Caco-2 (cell line): ENCODE results near the gene DIABLO. TPM values are rescaled to one million over a fixed set of nuclear protein-coding genes. Genes with fewer than 3 reads are reported as not detected.

ENCODE experiments used
- BruUV-seq: library from RNA; stranded (reverse); fragments of 400-500 nt; replicated peaks from 2 replicates; lab custom pipeline; 2021; lab: Mats Ljungman, UMichigan
- CTCF ChIA-PET: fragments of 300-600 bp; sonication (Branson Sonifier 250); formaldehyde crosslinking; loops from one replicate; lab custom pipeline; 2022; ENCODE audit warnings: antibody characterized with exemption; lab: Charles Lee
- POLR2A ChIA-PET: fragments of 300-600 bp; sonication (Branson Sonifier 250); formaldehyde crosslinking; loops from one replicate; lab custom pipeline; 2022; ENCODE audit warnings: antibody characterized with exemption; lab: Charles Lee
- DNase-seq, 2 experiments: peaks; one replicate each; pipeline versions ENCODE4 v3.0.0 to v3.0.0-alpha.2; 2020 to 2022
- H3K27me3 ChIP-seq: replicated peaks from 2 replicates; pipeline ENCODE4 v1.6.0; 2011; ENCODE audit warnings: low read length; ENCODE audit not compliant: control insufficient read depth, insufficient read depth
- H3K36me3 ChIP-seq: 2 replicates; pipeline ENCODE4 v1.5.1; 2011; ENCODE audit warnings: low read length; ENCODE audit not compliant: control insufficient read depth, insufficient read depth
- H3K4me1 ChIP-seq: fragments of 250-450 bp; sonication (Bioruptor Pico); 2 replicates; pipeline ENCODE4 v1.5.1; 2020; ENCODE audit warnings: mild to moderate bottlenecking
- H3K4me3 ChIP-seq: 2 replicates; pipeline ENCODE4 v1.5.1; 2011; ENCODE audit warnings: low read depth, mild to moderate bottlenecking, control low read depth, low read length
- H3K9me3 ChIP-seq: fragments of 250-450 bp; sonication (Bioruptor Pico); 2 replicates; pipeline ENCODE4 v1.5.1; 2020; ENCODE audit warnings: mild to moderate bottlenecking, moderate library complexity
- H3K27ac Mint-ChIP-seq: one replicate; pipeline ENCODE4 v1.8.0; 2022; ENCODE audit warnings: mixed read lengths; ENCODE audit not compliant: unreplicated experiment
- H3K27me3 Mint-ChIP-seq: one replicate; pipeline ENCODE4 v1.8.0; 2022; ENCODE audit warnings: mixed read lengths; ENCODE audit not compliant: insufficient read depth, unreplicated experiment
- H3K36me3 Mint-ChIP-seq: one replicate; pipeline ENCODE4 v1.8.0; 2022; ENCODE audit warnings: mild to moderate bottlenecking, mixed read lengths; ENCODE audit not compliant: insufficient read depth, unreplicated experiment
- H3K4me1 Mint-ChIP-seq: one replicate; pipeline ENCODE4 v1.8.0; 2022; ENCODE audit warnings: low read depth, mixed read lengths; ENCODE audit not compliant: unreplicated experiment
- H3K4me3 Mint-ChIP-seq: one replicate; pipeline ENCODE4 v1.8.0; 2022; ENCODE audit warnings: mild to moderate bottlenecking, moderate library complexity, mixed read lengths; ENCODE audit not compliant: unreplicated experiment
- H3K9me3 Mint-ChIP-seq: one replicate; pipeline ENCODE4 v1.8.0; 2022; ENCODE audit warnings: mixed read lengths; ENCODE audit not compliant: unreplicated experiment
- CTCF ChIP-seq, 2 experiments: fragments of 200-600 bp in 1 of 2; IDR thresholded peaks; 1 replicate in 1 of 2; 2 replicates in 1 of 2; pipeline versions ENCODE4 v1.5.1 to v1.8.0; 2011 to 2022; ENCODE audit warnings: antibody characterized with exemption in 1 of 2, control low read depth in 1 of 2, inconsistent platforms in 1 of 2, low read depth in 1 of 2, low read length in 1 of 2, mild to moderate bottlenecking in 1 of 2, moderate library complexity in 1 of 2; ENCODE audit not compliant: insufficient read depth in 1 of 2, severe bottlenecking in 1 of 2, unreplicated experiment in 1 of 2
- intact Hi-C: fragments of 100-400 bp; cut with micrococcal nuclease; formaldehyde crosslinking; loops from one replicate; pipeline ENCODE4 v1.10.0; 2022; ENCODE audit not compliant: unreplicated experiment
- total RNA-seq: library from RNA; stranded (reverse); gene quantifications from 2 replicates; pipeline ENCODE4 v1.2.3, GENCODE V29; 2022

Gene DIABLO
- total RNA-seq, 1 experiment from 2014 or later = 86.6 TPM

- TF ChIP-seq CTCF (IDR thresholded peaks at IDR 0.05; ENCODE audit: insufficient read depth in 1 of 2, low read depth in 1 of 2, low read length in 1 of 2, severe bottlenecking in 1 of 2, unreplicated experiment in 1 of 2) = no peak
- Mint-ChIP-seq H3K4me1 (peaks cover 7% of the 10 kb centered on the region), H3K4me3 (no peak overlapping the region), H3K9me3 (no peaks in the 10 kb centered on the region), H3K27me3 (no peaks in the 10 kb centered on the region), H3K27ac (no peak overlapping the region), H3K36me3 (peaks cover 15% of the 10 kb centered on the region)
- BruUV-seq = no TSS peak
- ChIA-PET POLR2A (no interaction called here), CTCF (no interaction called here)
- intact Hi-C loops = no loop called here
- no peaks in the 10 kb centered on the region; the same call in 1 of the 2 replicates for H3K36me3 ChIP-seq
- no peaks in the 10 kb centered on the region; the same call in 1 of the 2 replicates for H3K4me1 ChIP-seq
- no peaks in the 10 kb centered on the region for H3K27me3 ChIP-seq
- H3K4me3 ChIP-seq = no peak overlapping the region
- H3K9me3 ChIP-seq = no peaks in the 10 kb centered on the region
- no peak for DNase-seq
Measured at GRCh38 chr12:122230798-122231197, 4.9 kb upstream of the DIABLO start.

- H3K4me3 Mint-ChIP-seq = no peak overlapping the region
- ChIA-PET CTCF (no interaction called here), POLR2A (no interaction called here)
- H3K27me3 Mint-ChIP-seq = no peaks in the 10 kb centered on the region
- peaks cover 14% of the 10 kb centered on the region for H3K4me1 ChIP-seq
- no TSS peak for BruUV-seq
- no peak for DNase-seq
- H3K27me3 ChIP-seq = no peaks in the 10 kb centered on the region
- peaks cover 19% of the 10 kb centered on the region for H3K4me1 Mint-ChIP-seq
- intact Hi-C loops = no loop called here
- no peaks in the 10 kb centered on the region for H3K9me3 ChIP-seq
- peaks cover 28% of the 10 kb centered on the region for H3K36me3 Mint-ChIP-seq
- no peaks in the 10 kb centered on the region for H3K9me3 Mint-ChIP-seq
- H3K27ac Mint-ChIP-seq = no peak overlapping the region
- TF ChIP-seq CTCF (IDR thresholded peaks at IDR 0.05; ENCODE audit: insufficient read depth in 1 of 2, low read depth in 1 of 2, low read length in 1 of 2, severe bottlenecking in 1 of 2, unreplicated experiment in 1 of 2) = no peak
- no peaks in the 10 kb centered on the region for H3K36me3 ChIP-seq
- H3K4me3 ChIP-seq = no peak overlapping the region
Measured at GRCh38 chr12:122228092-122228491, 2.2 kb upstream of the DIABLO start.

- ChIA-PET POLR2A (no interaction called here), CTCF (no interaction called here)
- Histone ChIP-seq H3K27me3 (no peaks in the 10 kb centered on the region), H3K4me1 (peaks cover 21% of the 10 kb centered on the region), H3K36me3 (no peaks in the 10 kb centered on the region; the same call in none of the 2 replicates), H3K9me3 (no peaks in the 10 kb centered on the region), H3K4me3 (no peak overlapping the region; the same call in 1 of the 2 replicates)
- BruUV-seq = no TSS peak
- intact Hi-C loops = no loop called here
- Mint-ChIP-seq H3K4me1 (peaks cover 19% of the 10 kb centered on the region), H3K27me3 (no peaks in the 10 kb centered on the region), H3K4me3 (peak overlapping the region; percentile 97), H3K9me3 (no peaks in the 10 kb centered on the region), H3K36me3 (peaks cover 35% of the 10 kb centered on the region), H3K27ac (peak overlapping the region; percentile 85)
- DNase-seq = no peak
- TF ChIP-seq CTCF (IDR thresholded peaks at IDR 0.05; ENCODE audit: insufficient read depth in 1 of 2, low read depth in 1 of 2, low read length in 1 of 2, severe bottlenecking in 1 of 2, unreplicated experiment in 1 of 2) = no peak
Measured at GRCh38 chr12:122227341-122227740, 1.5 kb upstream of the DIABLO start.
